Prostate gland (tissue), 2 donors: ENCODE measurements around the gene TXNDC12. TPM values are rescaled to one million over a fixed set of nuclear protein-coding genes. Genes with fewer than 3 reads are reported as not detected.
"Not testable (repeated sequence)": the region's sequence is repeated elsewhere in the genome, so short reads cannot be mapped to it uniquely, and the experiment has no call there.

Experiments used
- DNase-seq: peaks from one replicate; pipeline ENCODE4 v3.0.0-alpha.2; 2019; ENCODE audit warnings: low spot score
- H3K27ac ChIP-seq, 2 donors: fragments of 200-600 bp; sonication (generic); 2 replicates each; pipeline ENCODE4 v1.5.1; 2017 to 2019
- H3K27me3 ChIP-seq: fragments of 200-600 bp; sonication (generic); replicated peaks from 2 replicates; pipeline ENCODE4 v1.5.1; 2019; ENCODE audit not compliant: insufficient read depth
- H3K36me3 ChIP-seq, 2 donors: fragments of 200-600 bp; sonication (generic); 1 replicate in 1 of 2; 2 replicates in 1 of 2; pipeline versions ENCODE4 v1.5.1 to v1.8.1; 2017 to 2019
- H3K4me1 ChIP-seq: fragments of 200-600 bp; sonication (generic); replicated peaks from 2 replicates; pipeline ENCODE4 v1.5.1; 2019
- H3K4me3 ChIP-seq, 2 donors: fragments of 200-600 bp; sonication (generic); 2 replicates each; pipeline ENCODE4 v1.5.1; 2017 to 2019
- H3K9me3 ChIP-seq: fragments of 200-600 bp; sonication (generic); 2 replicates; pipeline ENCODE4 v1.5.1; 2017
- CTCF ChIP-seq, 4 experiments: fragments of 200-600 bp in 2 of 4; fragments of 450-650 bp in 2 of 4; sonication (generic) in 2 of 4; IDR thresholded peaks; 1 replicate in 3 of 4; 2 replicates in 1 of 4; pipeline ENCODE4 v1.5.1; 2016 to 2019; ENCODE audit warnings: antibody characterized with exemption in 4 of 4, mild to moderate bottlenecking in 2 of 4, moderate library complexity in 2 of 4
- POLR2A ChIP-seq: fragments of 450-650 bp; IDR thresholded peaks from one replicate; pipeline ENCODE4 v1.6.1; 2016; ENCODE audit warnings: antibody characterized with exemption, mild to moderate bottlenecking
- POLR2AphosphoS5 ChIP-seq: sonication (generic); formaldehyde crosslinking; IDR thresholded peaks from one replicate; pipeline ENCODE4 v1.6.1; 2017; ENCODE audit warnings: antibody characterized with exemption
- WGBS: methylation state at CpG from one replicate; pipeline ENCODE4 v1.1.5; 2018; 5-methylcytosine and 5-hydroxymethylcytosine counted together
- intact Hi-C: fragments of 100-400 bp; cut with DNase I; formaldehyde crosslinking; loops from one replicate; pipeline ENCODE4 v1.14.2; 2022
- total RNA-seq, 2 donors: library from RNA; depleted of rRNA; stranded (reverse); fragments of >200 nt; gene quantifications; one replicate each; pipeline ENCODE4 v1.1.0, GENCODE V29; 2016

Gene TXNDC12
- total RNA-seq, 2 donors from 2014 or later: 46.1 to 70.6 TPM

- no peaks in the 10 kb centered on the region for H3K9me3 ChIP-seq
- H3K4me3 ChIP-seq: no peak overlapping the region
- no peaks in the 10 kb centered on the region for H3K4me1 ChIP-seq
- peaks cover 6 to 7% of the 10 kb centered on the region in 2 donors for H3K36me3 ChIP-seq
- TF ChIP-seq POLR2A (no peak), POLR2AphosphoS5 (no peak), CTCF (IDR thresholded peaks at IDR 0.05) (no peak)
- WGBS: 96% methylated on average over 2 of the region's 2 CpGs
- H3K27ac ChIP-seq: no peak overlapping the region
- DNase-seq: no peak
- intact Hi-C loops: no loop called here
- H3K27me3 ChIP-seq: no peaks in the 10 kb centered on the region
Measured at GRCh38 chr1:52026278-52026677, 28.7 kb downstream of the TXNDC12 start.

GRCh38 chr1:52022133-52022532 is 32.9 kb downstream of the TXNDC12 start:
- Histone ChIP-seq H3K4me1 (no peaks in the 10 kb centered on the region), H3K36me3 (peaks cover 6 to 7% of the 10 kb centered on the region in 2 donors), H3K27me3 (no peaks in the 10 kb centered on the region), H3K4me3 (no peak overlapping the region), H3K9me3 (no peaks in the 10 kb centered on the region), H3K27ac (no peak overlapping the region)
- no peak for TF ChIP-seq POLR2AphosphoS5
- no peak for TF ChIP-seq CTCF (IDR thresholded peaks at IDR 0.05)
- TF ChIP-seq POLR2A: no peak
- DNase-seq: no peak
- intact Hi-C loops: no loop called here
- WGBS: 72% methylated on average over 2 of the region's 2 CpGs

GRCh38 chr1:52008071-52008809 is 46.8 kb downstream of the TXNDC12 start:
- intact Hi-C loops: no loop called here
- Histone ChIP-seq H3K4me1 (no peaks in the 10 kb centered on the region), H3K9me3 (no peaks in the 10 kb centered on the region), H3K27ac (no peak overlapping the region), H3K36me3 (no peaks in the 10 kb centered on the region), H3K27me3 (no peaks in the 10 kb centered on the region), H3K4me3 (no peak overlapping the region)
- no peak for TF ChIP-seq POLR2AphosphoS5
- TF ChIP-seq POLR2A: no peak
- no peak for TF ChIP-seq CTCF (IDR thresholded peaks at IDR 0.05)
- 88% methylated on average over 7 of the region's 7 CpGs for WGBS
- DNase-seq: no peak

GRCh38 chr1:52007215-52008002 is 47.6 kb downstream of the TXNDC12 start:
- no peaks in the 10 kb centered on the region for H3K4me1 ChIP-seq
- WGBS: 23% methylated on average over 5 of the region's 5 CpGs

GRCh38 chr1:52006081-52006553 is 48.9 kb downstream of the TXNDC12 start:
- H3K4me1 ChIP-seq, H3K27ac ChIP-seq, H3K4me3 ChIP-seq, DNase-seq, H3K36me3 ChIP-seq, H3K9me3 ChIP-seq, H3K27me3 ChIP-seq, intact Hi-C loops: not testable (repeated sequence)
- 48% methylated on average over 5 of the region's 5 CpGs for WGBS

More at GRCh38 chr1:52007215-52008002, 47.6 kb downstream of the TXNDC12 start:
- DNase-seq: no peak
- no peak for TF ChIP-seq CTCF (IDR thresholded peaks at IDR 0.05)
- no peak for TF ChIP-seq POLR2A
- TF ChIP-seq POLR2AphosphoS5: no peak
- intact Hi-C loops: no loop called here
- H3K9me3 ChIP-seq: no peaks in the 10 kb centered on the region
- H3K27ac ChIP-seq: no peak overlapping the region
- H3K36me3 ChIP-seq: no peaks in the 10 kb centered on the region
- no peak overlapping the region for H3K4me3 ChIP-seq
- H3K27me3 ChIP-seq: no peaks in the 10 kb centered on the region

- H3K4me1 ChIP-seq, DNase-seq, H3K27me3 ChIP-seq, intact Hi-C loops, H3K36me3 ChIP-seq, H3K9me3 ChIP-seq, H3K27ac ChIP-seq, H3K4me3 ChIP-seq: not testable (repeated sequence)
- 40% methylated on average over 3 of the region's 3 CpGs for WGBS
Measured at GRCh38 chr1:52005548-52005947, 49.4 kb downstream of the TXNDC12 start.
